ELF-1 (cell line): Measurements from ENCODE around the gene ABCA3.
"Not testable (repeated sequence)": the region's sequence is repeated elsewhere in the genome, so short reads cannot be mapped to it uniquely, and the experiment has no call there.

Experiments used
- DNase-seq: peaks from one replicate; pipeline ENCODE4 v3.0.0-alpha.2; 2016; ENCODE audit warnings: low read depth, low spot score

The ABCA3 gene

DNA sequence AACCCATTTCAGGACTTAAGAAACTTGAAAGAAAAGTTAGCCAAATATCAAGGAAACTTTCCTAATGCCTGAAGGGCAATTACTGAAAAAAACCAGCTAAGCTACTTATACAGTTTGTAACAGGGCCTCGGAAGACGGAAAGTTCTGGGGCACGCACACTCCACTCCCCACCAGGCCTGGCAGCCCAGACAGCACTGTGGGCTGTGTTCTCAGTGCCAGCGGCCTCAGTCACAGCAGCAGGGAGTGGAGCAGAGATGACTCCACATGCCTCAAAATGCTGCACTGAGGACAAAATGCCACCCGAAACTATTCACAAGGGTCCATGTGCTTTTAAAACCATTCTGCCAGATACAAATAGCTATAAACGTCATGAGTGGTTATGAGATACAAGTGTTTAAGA lies 82.8 kb downstream of the ABCA3 start:
- DNase-seq: no peak

DNA sequence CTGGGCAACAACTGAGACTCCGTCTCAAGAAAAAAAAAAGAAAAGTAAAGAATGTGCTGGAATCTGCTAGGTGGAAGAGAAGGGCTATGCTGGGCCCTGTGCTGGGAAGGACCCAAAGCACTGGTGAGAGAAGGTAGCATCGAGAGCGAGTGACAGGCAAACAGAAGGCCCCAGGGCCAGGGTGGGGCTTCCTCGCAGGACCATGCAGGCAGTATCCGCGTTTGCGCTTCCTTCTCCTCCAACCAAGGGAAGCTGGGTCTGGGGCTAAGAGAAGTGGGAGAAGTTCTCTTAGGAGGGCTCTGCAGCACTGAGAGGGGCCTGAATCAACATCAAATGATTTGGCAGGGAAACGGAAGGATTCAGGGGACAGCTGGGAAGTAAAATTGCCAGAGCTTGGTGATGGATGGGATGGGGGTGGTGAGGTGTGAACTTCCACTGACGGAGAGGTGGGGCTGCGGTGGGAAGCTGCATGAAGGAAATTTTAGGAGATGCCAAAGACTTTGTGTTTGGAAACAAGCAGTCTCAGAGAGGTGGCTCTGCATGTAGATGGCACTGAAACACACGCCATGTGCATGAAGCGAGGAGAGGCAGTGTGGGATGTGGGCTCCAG lies 83.9 kb downstream of the ABCA3 start:
- no peak for DNase-seq

DNA sequence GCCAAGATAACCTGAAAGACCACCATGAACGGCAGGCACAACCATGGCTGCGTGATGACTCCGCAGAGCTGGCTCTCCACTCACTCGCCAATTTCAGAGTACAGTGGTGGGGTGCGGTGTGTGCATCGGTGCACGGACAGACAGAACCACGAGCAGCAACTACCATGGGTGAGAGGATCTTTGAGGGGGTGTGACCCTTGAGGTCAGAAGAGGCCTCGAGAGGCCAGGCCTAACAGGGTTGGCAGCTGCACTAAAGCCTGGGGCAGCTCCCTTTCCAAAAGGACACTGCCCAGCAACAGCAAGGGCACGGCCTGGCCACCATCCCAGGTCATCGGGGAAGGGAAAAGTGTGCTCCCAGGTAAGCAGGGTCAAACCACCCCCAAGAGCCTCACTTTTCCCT lies 87.2 kb downstream of the ABCA3 start:
- DNase-seq: no peak

DNA sequence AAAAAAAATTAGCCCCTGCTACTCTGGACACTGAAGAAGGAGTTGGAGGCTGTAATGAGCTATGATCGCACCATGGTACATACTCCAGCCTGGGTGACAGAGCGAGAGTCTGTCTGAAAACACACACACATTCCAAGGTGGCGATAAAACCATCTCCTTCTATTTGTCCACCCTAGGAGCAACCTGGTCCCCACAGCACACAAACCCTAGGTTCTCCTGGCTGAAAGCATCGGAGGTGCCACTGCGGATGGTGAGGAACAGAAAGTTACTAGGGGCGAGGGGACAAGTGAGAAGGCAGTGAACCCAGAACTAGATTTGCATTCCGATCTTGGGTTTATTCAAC lies 87.8 kb downstream of the ABCA3 start:
- DNase-seq: no peak

DNA sequence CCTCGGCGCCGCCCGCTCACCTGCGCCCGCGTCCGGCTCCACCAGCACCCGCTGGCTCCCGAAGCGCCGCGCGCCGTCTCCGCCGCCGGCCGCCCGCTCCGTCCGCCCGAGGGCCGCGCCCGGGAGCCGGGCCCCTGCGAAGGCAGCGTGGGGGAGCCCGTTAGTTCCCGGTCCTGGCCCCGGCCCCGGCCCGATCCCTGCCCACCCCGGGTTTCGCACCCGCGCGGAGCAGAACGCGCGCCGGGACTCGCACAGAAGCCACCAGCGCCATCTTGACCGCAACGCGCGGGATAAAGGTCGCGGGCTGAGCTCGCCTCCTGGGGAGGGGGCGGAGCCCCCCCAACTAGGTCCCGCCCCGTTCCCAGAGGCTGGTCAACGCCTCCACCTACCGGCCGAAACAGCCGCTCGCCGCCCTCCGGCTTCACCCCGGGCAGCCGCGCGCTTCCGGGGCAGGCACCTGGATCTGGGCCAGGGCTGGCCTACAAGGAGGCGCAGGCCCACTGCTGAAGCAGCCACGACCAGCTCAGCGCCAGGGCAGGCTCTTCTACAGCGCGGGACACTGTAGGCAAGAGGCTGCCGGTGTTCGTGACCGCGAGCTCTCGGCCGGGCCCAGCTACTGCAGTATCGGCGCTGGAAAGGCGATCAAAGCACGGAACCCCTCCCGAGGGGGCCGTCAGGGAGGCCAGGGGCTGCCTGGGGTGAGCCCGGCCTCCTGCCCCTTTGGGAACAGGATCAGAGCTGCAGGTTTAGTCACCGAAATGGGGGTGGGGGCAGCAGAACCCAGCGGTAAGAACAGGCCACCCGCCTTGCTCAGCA lies 89.0 kb downstream of the ABCA3 start, which contains the start of gene ECI1:
Gene ECI1 (minus strand): TSS at position 292 of the 816 bp plus-strand sequence. CDS start 21 bp downstream, at position 271.
- DNase-seq: peak; percentile 98

DNA sequence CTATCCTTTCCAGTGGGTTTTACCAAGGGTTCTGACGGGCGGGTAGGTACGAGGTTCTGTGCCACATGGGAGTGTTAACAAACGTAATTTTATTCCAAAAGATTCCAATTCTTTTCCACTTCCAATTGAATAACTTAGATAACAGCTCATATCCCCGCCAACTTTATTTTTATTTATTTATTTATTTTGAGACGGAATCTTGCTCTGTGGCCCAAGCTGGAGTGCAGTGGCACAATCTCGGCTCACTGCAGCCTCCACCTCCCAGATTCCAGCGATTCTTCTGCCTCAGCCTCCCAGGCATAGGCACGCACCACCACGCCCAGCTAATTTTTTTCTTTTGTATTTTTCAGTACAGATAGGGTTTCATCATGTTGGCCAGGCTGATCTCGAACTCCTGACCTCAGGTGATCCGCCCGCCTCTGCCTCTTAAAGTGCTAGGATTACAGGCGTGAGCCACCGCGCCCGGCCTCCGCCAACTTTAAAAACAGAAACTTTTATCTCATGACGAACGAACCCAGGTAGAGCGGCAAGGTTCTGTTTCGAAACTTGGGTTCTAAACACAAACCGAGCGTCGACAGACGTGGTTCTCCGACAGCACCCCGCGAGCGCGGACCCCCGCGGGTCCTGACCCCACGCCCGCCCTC lies 89.8 kb downstream of the ABCA3 start:
- DNase-seq: peak; percentile 47

DNA sequence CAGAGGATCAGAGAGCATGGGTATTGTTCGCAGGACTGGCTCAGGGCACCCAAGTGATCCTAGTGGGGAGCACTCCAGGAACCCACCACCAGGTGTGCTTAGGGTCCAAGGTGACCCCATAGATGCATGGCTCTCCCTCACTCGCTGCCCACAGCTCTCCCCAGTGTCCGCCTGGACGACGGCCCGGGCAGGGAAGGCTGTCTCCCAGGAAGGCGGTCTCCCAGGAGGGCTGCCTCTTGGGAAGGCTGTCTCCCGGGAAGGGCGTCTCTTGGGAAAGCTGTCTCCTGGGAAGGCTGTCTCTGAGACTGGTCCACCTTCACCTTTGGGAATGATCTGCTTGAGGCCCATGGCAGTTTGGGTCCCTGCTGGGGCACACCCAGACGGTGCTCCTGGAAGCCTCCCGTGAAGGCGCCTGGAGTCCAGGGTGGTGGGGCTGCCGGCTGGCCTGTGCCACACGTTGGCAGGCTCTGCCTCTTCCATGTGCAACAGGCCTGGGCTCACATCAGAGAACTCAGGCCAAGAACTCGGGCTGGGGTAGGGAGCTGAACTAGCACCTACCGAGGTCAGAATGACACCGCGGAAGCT lies 94.1 kb downstream of the ABCA3 start:
- no peak for DNase-seq

DNA sequence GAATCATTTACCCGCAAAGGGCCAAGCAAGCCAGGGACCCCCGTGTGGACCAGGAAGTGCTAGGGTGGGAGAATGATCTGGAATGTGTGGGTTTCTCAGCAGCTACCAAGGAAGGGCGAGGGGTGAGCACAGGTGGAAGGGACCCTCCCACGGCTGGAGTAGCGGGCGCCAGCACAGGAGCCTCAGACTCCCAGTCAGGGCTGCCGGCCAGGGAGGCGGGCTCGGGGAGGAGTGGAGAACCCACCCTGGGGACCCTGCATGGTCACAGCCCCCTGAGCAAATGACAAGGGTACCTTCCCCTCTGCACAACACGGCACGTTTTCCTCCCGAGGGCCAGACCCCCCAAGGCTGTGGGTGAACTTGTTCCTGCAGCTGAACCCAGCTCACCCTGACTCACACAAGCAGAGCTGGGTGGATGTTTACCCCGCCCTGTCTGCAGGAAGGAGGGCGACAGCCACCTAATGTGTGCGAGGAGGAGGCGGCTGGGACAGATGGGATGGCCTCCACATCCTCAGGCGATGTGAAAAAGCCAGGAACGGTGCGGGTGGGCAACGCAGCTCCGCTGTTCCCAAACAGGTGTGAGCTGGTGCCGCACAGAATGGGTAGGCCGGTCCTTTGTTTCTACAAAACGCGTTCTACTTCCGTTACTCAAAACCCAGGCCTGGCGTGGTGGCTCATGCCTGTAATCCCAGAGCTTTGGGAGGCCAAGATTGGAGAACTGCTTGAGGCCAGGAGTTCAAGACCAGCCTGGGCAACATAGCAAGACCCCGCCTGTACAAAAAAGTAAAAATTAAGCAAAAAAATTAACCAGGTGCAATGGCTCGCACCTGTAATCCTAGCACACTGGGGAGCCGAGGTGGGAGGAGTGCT lies 95.4 kb downstream of the ABCA3 start:
- no peak for DNase-seq

DNA sequence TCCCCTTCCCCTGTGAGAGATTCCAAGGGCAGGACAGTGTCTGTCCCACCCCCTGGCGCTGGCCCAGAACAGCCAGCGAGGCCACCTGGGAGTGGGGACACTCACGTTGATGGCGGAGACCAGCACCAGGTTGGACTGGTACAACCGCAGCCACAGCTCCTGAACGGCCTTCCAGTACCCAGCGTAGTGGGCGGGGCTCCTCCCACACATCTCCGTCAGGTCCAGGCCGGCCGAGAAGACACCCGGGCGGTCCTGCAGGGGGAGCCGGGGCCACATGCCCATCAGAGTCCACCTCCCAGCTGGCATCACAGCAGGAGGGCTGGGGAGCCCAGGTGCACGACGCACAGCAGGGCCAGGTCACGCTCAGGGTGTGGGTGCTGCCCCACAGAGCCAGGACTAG lies 96.2 kb downstream of the ABCA3 start:
- peak; percentile 59 for DNase-seq

DNA sequence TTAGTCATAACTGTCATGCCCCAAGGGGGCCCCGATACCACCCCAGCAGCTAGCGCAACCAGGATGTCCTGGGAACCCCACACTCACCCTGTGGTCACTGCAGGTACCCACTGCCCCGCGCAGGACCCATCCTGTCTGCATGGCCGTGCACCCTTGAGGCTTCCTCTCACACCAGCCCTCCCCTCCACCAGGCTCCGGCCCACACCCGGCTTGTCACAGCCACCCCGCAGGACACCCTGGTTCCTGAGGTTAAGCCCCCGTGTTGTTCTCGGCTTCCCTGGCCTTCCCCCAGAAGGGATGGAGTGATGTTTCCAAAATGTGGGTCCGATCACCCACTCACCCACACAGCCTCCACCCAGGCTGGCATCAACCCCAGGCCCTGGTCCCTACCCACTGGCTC lies 96.7 kb downstream of the ABCA3 start:
- DNase-seq: no peak

DNA sequence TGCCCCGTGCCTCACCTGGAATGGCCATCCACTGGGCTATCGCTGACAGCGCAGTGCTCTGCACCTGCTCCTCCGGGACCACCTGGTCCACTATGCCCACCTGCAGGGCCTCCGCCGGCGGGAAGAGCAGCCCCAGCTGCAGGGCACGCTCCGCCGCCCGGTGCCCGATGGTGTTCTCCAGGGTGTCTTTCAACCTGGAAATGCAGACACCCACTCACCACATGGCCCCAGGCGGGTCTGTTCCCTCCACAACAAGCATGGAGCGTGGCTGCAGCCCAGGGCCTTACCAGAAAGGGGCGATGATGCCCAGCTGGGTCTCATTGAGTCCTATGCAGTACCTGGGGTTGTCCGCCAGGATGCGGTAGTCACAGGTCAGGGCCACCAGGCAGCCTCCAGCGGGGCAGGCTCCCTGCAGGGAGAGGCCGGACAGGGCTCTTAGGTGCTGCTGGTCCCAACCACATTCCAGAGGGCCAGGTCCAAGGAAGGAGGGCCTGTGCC lies 97.4 kb downstream of the ABCA3 start:
- DNase-seq: peak; percentile 43

DNA sequence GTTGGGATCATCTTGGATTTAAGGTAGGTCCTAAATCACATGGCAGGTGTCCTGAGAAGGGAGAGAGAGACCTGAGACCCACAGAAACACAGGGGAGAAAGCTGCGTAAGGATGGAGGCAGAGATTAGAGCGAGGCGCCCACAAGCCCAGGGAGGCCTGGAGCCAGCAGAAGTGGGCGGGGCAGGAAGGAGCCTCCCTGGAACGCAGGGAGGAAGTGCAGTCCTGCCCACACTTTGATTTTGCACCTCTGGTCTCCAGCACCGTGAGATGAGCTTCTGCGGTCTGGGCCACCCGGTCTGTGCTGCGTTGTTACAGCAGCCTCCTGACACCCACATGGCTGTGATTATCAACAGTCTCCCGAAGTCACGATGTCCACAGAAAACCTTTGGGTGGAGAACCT lies 97.9 kb downstream of the ABCA3 start:
- no peak for DNase-seq

DNA sequence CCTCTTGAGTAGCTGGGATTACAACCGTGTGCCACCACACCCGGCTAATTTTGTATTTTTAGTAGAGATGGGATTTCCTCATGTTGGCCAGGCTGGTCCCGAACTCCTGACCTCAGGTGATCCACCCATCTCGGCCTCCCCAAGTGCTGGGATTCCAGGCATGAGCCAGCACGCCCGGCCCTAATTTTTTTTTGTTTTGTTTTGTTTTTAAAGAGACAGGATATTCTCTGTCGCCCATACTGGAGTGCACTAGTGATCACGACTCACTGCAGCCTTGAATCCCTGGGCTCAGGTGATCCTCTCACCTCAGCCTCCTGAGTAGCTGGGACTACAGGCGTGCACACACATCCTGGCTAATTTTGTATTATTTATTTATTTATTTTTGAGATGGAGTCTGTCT lies 100.2 kb downstream of the ABCA3 start:
- DNase-seq: not testable (repeated sequence)

DNA sequence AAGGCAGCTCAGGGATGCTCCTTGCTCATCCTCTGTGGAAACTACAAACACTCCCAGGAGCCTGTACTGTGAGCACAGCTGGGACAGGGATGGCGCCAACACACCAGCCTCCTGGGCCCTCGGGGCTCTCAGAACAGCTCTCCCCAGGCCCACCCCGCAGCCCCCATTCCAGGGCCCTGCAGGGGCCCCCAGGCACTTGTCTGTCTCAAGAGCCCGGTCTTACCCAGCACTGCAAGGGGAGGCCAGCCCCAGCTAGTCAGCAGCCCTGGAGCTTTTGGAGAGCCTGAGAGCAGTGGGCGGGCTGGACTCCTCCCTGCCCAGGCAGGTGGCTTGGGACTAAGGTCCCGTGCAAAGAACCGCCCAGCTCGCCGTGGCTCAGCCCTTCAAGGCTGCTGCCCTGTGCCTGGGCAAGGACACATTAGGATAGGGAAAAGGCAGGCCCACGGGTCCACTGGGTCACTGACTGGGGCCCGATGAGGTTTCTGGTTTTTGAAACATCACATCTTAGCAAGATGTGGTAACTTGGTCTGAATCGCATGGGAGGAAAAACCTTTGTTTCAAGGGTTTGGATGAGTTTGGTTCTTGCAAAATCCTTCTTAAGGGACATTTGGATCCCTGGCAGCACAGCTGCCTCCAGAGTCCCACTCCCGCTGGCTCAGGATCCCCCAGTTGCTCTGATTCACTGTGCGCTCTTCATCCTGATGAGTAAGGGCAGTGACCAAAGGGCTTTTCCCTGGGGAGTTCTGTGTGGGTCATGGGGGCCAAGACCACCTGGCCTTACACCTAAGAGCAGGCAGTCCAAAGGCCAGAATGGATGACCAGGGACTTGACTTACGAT lies 101.5 kb downstream of the ABCA3 start:
- peak; percentile 66 for DNase-seq

DNA sequence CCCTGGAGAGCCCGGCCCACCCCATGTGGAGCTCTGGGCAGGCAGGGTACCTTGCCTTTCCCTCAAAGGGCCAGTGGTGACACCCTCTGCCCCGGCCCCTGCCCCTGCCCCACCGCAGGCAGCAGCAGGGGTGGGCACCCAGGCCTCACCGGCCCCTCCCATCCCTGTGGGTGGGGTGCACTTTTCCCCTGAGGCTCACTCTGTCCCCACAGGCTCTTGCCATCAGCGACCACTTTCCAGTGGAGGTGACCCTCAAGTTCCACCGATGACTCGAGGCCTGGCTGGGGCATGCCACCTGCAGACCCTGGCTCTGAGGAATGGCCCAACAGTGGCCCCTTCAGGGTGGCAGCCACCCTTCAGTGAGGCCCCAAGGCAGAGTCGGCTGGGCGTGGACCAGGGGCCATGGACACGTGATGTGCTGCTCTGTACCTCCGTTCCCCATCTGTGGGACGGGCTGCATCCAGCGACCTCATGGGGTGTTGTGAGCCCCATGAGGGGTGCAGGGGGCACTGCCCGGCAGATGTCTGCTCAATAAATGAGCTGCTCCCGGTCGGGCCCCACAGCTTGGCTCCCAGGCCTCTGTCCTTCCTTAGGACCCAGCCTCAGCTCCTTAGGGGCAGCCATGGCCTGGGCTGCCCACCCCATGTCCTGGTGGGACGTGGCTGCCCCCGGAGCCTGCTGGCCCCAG lies 102.2 kb downstream of the ABCA3 start:
- no peak for DNase-seq

DNA sequence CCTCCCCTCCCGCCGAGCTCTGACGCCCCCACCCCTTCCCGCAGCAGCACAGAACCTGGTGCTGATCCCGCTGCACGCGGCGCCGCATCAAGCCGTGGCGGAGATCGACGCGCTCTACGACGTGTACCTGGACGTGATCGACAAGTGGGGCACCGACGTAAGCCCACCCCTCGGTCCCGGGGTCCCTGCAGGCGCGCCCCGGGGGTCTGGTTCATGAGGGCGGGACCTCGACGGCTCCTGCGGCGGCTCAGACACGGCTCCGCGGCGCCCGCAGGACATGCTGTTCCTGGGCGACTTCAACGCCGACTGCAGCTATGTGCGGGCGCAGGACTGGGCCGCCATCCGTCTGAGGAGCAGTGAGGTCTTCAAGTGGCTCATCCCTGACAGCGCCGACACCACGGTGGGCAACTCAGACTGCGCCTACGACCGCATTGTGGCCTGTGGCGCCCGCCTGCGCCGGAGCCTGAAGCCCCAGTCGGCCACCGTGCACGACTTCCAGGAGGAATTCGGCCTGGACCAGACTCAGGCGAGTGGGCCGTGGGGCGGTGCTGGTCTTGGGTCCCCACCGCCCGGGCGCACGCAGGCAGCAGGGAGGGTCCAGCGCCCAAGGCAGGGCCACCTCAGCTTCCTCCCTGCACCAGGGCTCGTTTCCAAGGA lies 102.9 kb downstream of the ABCA3 start:
- DNase-seq: peak; percentile 56

DNA sequence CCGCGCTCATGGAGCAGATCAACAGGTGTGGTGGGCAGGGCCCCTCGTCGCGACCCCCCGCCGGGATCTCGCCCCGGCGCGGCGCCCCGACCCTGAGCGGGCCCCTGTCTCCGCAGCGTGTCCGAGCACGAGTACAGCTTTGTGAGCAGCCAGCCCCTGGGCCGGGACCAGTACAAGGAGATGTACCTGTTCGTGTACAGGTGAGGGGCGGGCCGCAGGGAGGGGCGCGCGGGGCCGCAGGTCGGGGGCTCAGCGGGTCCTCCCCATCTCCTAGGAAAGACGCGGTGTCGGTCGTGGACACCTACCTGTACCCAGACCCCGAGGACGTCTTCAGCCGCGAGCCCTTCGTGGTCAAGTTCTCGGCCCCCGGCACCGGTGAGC lies 103.4 kb downstream of the ABCA3 start:
- no peak for DNase-seq

DNA sequence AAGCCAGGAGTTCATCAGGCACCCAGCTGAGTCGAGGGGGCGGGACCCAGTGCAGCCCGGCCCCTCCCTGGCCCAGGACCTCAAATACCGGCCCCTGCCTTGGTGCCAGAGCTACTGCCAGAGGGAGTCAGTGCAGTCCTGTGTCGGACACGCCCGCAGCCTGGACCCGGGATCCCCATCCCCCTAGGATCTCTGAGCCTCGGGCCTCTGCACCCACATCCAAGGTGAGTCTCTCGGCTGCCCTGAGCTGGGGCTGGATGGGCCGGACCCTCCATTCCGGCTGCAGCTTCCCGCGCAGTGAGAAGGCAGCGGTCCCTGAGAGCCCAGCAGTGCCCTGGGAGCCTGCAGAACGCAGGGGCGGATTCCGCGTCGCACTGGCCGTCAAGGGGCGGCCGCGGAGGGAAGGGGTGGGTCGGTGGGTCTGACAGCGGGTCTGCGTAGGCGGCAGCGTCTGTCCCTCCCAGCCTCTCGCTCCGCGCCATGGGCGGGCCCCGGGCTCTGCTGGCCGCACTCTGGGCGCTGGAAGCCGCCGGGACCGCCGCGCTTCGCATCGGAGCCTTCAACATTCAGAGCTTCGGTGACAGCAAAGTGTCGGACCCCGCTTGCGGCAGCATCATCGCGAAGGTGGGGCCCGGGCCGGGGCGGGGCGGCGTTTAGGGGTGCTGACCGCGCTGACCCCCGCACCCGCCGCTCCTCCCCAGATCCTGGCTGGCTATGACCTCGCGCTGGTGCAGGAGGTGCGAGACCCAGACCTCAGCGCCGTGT lies 104.0 kb downstream of the ABCA3 start, which contains the start of gene DNASE1L2:
Gene DNASE1L2 (plus strand): TSS at position 108 of the 765 bp plus-strand sequence. CDS start 373 bp downstream, at position 481.
- DNase-seq: peak; percentile 79
